ENCODE measurements around the gene SCN1B.

GRCh38 chr19:35051796-35052195, 21.5 kb downstream of the SCN1B start:
- TF ChIP-seq CTCF (IDR thresholded peaks at IDR 0.05) (no peak), POLR2A (IDR thresholded peaks at IDR 0.05) (no peak)
